DMS79 (cell line): ENCODE data around the gene SH2D1B.
"Not testable (repeated sequence)": the region's sequence is repeated elsewhere in the genome, so short reads cannot be mapped to it uniquely, and the experiment has no call there.

Experiments used
- DNase-seq: peaks from one replicate; lab custom pipeline; 2025; lab: John Stamatoyannopoulos, UW

The SH2D1B gene

GRCh38 chr1:162361349-162361748 is 50.6 kb downstream of the SH2D1B start:
- DNase-seq, result no peak

- DNase-seq, result no peak
These were observed 51.1 kb downstream of the SH2D1B start for GRCh38 chr1:162360874-162361260.

DNA sequence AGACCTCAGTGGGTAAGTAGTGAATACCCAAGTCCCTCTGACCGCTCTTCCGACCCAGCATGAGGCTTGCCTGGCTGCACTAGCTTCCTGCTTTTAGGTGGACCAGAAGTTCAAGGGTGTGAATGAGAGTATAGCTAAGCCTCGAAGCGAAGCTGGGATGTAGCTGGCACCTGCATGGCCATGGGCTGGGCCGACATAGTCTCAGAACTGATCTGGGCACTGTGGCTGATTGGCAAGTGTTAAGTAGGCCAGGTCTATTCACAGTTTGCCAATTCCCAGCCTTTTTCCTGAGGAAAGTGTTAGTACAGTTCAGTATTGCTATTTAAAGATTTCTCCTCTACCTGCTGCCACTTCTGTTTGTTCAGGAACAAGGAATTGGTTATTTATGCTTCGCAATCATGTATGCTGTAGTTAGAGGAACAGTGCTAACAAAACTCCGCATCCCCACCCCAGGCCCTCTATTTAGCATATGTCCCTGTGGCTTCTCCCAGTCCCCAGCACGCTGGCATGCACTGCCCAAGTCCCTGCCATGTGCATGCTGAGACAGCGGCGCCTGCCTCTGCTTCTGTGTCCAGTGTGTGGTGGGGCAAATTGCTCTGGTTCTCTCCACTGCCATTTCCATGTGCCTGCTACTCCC is 51.6 kb downstream of the SH2D1B start:
- no peak for DNase-seq

- no peak for DNase-seq
These were observed 52.3 kb downstream of the SH2D1B start for GRCh38 chr1:162359523-162360236.

GRCh38 chr1:162358928-162359327 is 53.0 kb downstream of the SH2D1B start:
- DNase-seq, result no peak

DNA sequence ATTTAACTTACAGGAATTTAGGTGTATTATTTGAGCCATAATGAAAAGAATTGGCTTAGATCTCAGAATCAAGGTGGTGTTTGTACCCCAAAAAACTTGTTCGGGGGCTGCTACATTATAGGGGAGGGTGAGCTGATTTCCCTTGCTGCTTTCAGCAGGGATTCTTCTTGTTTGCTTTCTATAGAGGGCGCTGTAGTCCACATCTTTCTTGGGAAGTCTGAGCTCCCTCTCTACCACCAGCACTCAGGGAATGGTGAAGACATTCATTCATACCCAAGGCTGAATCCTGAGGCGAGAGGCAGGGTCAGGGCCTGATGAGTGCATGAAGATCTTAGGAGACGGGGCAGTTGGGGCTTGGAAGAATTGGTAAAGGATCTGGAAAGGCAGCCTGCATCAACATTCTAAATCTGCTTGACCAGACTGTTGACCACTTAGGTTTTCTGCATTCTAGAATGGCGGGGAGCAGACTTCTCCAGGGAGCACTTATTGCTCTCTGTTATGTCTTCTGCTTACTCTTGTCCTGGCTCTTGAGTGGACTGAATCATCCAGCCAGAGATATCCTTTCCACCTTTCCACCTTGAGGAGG is 54.2 kb downstream of the SH2D1B start:
- no peak for DNase-seq

DNA sequence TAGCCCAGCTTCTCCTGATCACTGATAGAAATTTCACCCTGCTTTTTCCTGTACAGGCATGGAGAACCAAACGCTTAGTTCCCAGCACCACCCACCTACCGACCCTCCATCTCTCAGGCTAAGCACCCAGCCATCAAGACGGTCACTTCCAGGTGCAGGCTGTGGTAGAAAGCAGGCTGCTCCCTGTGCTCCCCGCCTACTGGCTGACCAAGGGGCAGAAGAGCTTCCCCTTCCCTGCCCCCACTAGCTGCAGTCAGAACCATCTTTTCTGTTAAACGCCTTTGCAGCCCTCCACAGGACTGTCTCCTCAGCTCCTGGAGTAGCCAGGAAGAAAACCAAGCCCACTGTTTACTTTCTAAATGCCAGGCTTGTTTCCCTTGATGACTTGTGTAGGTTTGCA is 58.2 kb downstream of the SH2D1B start:
- no peak for DNase-seq

GRCh38 chr1:162353078-162353477 is 58.9 kb downstream of the SH2D1B start:
- no peak for DNase-seq

DNA sequence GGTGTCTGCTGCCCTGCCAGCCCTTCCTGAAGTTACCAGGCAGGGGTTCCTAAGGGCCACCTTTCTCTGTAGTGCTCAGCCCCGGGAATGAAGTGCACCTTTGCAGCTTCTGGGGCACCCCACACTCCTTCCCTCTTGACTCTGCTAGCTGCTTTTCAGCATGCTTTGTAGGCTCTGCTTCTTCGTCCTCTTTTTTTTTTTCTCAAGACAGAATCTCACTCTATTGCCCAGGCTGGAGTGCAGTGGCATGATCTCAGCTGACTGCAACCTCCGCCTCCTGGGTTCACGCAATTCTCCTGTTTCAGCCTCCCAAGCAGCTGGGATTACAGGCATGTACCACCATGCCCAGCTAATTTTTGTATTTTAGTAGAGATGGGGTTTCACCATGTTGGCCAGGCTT is 60.1 kb downstream of the SH2D1B start:
- DNase-seq, result not testable (repeated sequence)

- no peak for DNase-seq
These were observed 60.6 kb downstream of the SH2D1B start for GRCh38 chr1:162351246-162351842.

GRCh38 chr1:162349635-162350330 is 62.2 kb downstream of the SH2D1B start:
- no peak for DNase-seq

GRCh38 chr1:162347281-162347680 is 64.7 kb downstream of the SH2D1B start:
- DNase-seq, result no peak
